Choroid plexus epithelial cell (primary cell): ENCODE results near the gene HORMAD1.
A peak's percentile ranks its signal among the peaks of the same experiment; 100 is the strongest.

Source experiments
- DNase-seq: peaks from one replicate; pipeline ENCODE4 v3.0.0-alpha.2; 2010; ENCODE audit warnings: low read depth
- H3K4me3 ChIP-seq: 2 replicates; pipeline ENCODE4 v1.5.1; 2011; ENCODE audit warnings: low read depth, mild to moderate bottlenecking, control low read depth, low read length, moderate library complexity
- CTCF ChIP-seq: conservative IDR thresholded peaks from 2 replicates; pipeline ENCODE4 v1.5.1; 2011; ENCODE audit warnings: low read depth, mild to moderate bottlenecking, control low read depth, inconsistent platforms, low read length, moderate library complexity

The HORMAD1 gene

GRCh38 chr1:150696995-150697927 lies 23.4 kb downstream of the HORMAD1 start, which contains the start of gene GOLPH3L:
TSS of gene GOLPH3L (minus strand) at chr1:150697154. CDS start at chr1:150694838, 2,316 bp downstream.
- H3K4me3 ChIP-seq: peak within 1 kb of the TSS; percentile 87
- TF ChIP-seq CTCF: peak; percentile 38
- peak; percentile 99 for DNase-seq

GRCh38 chr1:150696590-150696989 lies 24.1 kb downstream of the HORMAD1 start:
- H3K4me3 ChIP-seq: peak overlapping the region; percentile 87
- no peak for TF ChIP-seq CTCF
- no peak for DNase-seq

GRCh38 chr1:150696162-150696561 lies 24.5 kb downstream of the HORMAD1 start:
- TF ChIP-seq CTCF: no peak
- DNase-seq: no peak
- peak overlapping the region; percentile 87 for H3K4me3 ChIP-seq

- DNase-seq: peak; percentile 18
- no peak overlapping the region for H3K4me3 ChIP-seq
- no peak for TF ChIP-seq CTCF
Measured at GRCh38 chr1:150695561-150695960, 25.1 kb downstream of the HORMAD1 start.

- TF ChIP-seq CTCF: no peak
- no peak for DNase-seq
- no peak overlapping the region for H3K4me3 ChIP-seq
Measured at GRCh38 chr1:150692720-150693119, 28.0 kb downstream of the HORMAD1 start.

- TF ChIP-seq CTCF: no peak
- no peak for DNase-seq
- no peak overlapping the region for H3K4me3 ChIP-seq
Measured at GRCh38 chr1:150688763-150689162, 31.9 kb downstream of the HORMAD1 start.
